ENCODE results near the gene WDFY3.

GRCh38 chr4:84944947-84945346, 21.5 kb downstream of the WDFY3 start:
- TF ChIP-seq EZH2phosphoT487 (IDR thresholded peaks at IDR 0.05; ENCODE audit: borderline replicate concordance) (no peak), CTCF (conservative IDR thresholded peaks at IDR 0.05; ENCODE audit: low read length) (no peak)
